Body of pancreas (tissue), 4 donors: Measurements from ENCODE around the gene SLC12A8.

ENCODE experiments used
- POLR2A ChIP-seq, 3 donors: fragments of 450-650 bp; IDR thresholded peaks; one replicate each; pipeline ENCODE4 v1.6.1; 2016; ENCODE audit warnings: antibody characterized with exemption in 3 of 3, mild to moderate bottlenecking in 2 of 3
- TF ChIP-seq, protein P1 (sequence below), 7 experiments: fragments of 450-650 bp in 4 of 7; fragments of 200-600 bp in 3 of 7; sonication (generic) in 3 of 7; IDR thresholded peaks; one replicate each; pipeline ENCODE4 v1.5.1; 2016 to 2019; ENCODE audit warnings: antibody characterized with exemption in 7 of 7

DNA sequence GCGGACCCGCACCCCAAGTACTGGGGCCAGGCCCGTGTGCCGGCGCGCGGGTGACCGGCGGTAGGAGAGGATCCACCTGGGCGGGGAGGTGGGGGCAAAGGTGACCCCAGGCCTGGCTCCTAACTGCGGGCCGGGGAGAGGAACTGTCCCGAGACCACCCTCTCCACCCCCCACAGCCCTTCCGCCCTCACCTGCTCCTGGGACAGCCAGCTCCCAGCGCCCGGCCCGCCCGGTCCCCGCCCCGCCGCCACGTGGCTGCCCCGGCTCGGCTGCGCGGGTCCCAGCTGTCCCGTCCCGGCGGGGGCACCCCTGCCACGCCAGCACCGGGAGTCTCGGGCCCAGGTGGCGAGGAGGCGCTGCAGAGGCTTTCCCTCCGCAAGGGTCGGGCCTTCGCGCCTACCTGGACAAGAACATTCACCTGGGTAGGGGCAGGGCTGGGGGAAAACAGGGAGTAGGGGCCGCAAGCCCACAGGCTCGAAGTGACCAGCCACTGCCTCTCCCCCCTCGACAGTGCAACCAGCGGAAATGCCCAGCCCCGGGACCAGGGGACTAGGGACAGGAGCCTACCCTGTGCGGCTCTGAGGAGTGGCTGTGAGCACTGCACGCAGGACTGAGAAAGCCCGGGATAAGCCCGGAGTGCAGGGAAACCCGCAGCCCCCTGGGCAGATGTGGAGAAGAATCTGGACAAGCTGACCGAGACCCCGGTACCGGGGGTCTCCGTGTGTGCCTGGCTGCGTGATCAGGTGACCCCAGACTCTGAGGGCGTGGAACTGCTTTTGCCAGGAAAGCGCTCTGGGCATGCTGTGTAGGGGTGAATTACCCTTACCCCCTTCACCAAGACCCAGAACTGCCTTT lies at the start of gene SLC12A8:
- TF ChIP-seq, protein P1, sequence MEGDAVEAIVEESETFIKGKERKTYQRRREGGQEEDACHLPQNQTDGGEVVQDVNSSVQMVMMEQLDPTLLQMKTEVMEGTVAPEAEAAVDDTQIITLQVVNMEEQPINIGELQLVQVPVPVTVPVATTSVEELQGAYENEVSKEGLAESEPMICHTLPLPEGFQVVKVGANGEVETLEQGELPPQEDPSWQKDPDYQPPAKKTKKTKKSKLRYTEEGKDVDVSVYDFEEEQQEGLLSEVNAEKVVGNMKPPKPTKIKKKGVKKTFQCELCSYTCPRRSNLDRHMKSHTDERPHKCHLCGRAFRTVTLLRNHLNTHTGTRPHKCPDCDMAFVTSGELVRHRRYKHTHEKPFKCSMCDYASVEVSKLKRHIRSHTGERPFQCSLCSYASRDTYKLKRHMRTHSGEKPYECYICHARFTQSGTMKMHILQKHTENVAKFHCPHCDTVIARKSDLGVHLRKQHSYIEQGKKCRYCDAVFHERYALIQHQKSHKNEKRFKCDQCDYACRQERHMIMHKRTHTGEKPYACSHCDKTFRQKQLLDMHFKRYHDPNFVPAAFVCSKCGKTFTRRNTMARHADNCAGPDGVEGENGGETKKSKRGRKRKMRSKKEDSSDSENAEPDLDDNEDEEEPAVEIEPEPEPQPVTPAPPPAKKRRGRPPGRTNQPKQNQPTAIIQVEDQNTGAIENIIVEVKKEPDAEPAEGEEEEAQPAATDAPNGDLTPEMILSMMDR (IDR thresholded peaks at IDR 0.05): no peak
- peak in 2 of 3 donors; percentile 32 to 37 for TF ChIP-seq POLR2A (IDR thresholded peaks at IDR 0.05)
